GM23248 (cell line): Measurements from ENCODE around the gene CBFA2T3. TPM values are rescaled to one million over a fixed set of nuclear protein-coding genes. Genes with fewer than 3 reads are reported as not detected.

ENCODE experiments used
- DNase-seq: peaks from one replicate; pipeline ENCODE4 v3.0.0-alpha.2; 2015
- H2AFZ ChIP-seq: fragments of 200-600 bp; sonication (generic); 2 replicates; pipeline ENCODE4 v1.6.1; 2016; ENCODE audit warnings: antibody characterized with exemption
- H3F3A ChIP-seq: fragments of 200-600 bp; sonication (generic); 2 replicates; pipeline ENCODE4 v1.6.1; 2016; ENCODE audit warnings: mild to moderate bottlenecking, antibody characterized with exemption, mixed run types; ENCODE audit not compliant: insufficient read depth
- H3K27ac ChIP-seq: fragments of 200-600 bp; sonication (generic); 2 replicates; pipeline ENCODE4 v1.5.1; 2016; ENCODE audit warnings: mild to moderate bottlenecking
- H3K27me3 ChIP-seq: fragments of 200-600 bp; sonication (generic); replicated peaks from 2 replicates; pipeline ENCODE4 v1.6.1; 2016; ENCODE audit warnings: mild to moderate bottlenecking; ENCODE audit not compliant: insufficient read depth
- H3K36me3 ChIP-seq: fragments of 200-600 bp; sonication (generic); 2 replicates; pipeline ENCODE4 v1.6.1; 2016; ENCODE audit warnings: low read depth, mild to moderate bottlenecking
- H3K4me1 ChIP-seq: fragments of 200-600 bp; sonication (generic); 2 replicates; pipeline ENCODE4 v1.6.1; 2016; ENCODE audit warnings: mild to moderate bottlenecking; ENCODE audit not compliant: insufficient read depth
- H3K4me2 ChIP-seq: fragments of 200-600 bp; sonication (generic); one replicate; pipeline ENCODE4 v1.6.1; 2016; ENCODE audit warnings: mild to moderate bottlenecking; ENCODE audit not compliant: unreplicated experiment
- H3K4me3 ChIP-seq: fragments of 200-600 bp; sonication (generic); 2 replicates; pipeline ENCODE4 v1.5.1; 2016; ENCODE audit warnings: mild to moderate bottlenecking
- H3K79me2 ChIP-seq: fragments of 200-600 bp; sonication (generic); 2 replicates; pipeline ENCODE4 v1.6.1; 2016; ENCODE audit warnings: mild to moderate bottlenecking; ENCODE audit not compliant: insufficient read depth
- H3K9ac ChIP-seq: fragments of 200-600 bp; sonication (generic); 2 replicates; pipeline ENCODE4 v1.6.1; 2016; ENCODE audit warnings: mild to moderate bottlenecking
- H3K9me2 ChIP-seq: fragments of 200-600 bp; sonication (generic); 2 replicates; pipeline ENCODE4 v1.6.1; 2016; ENCODE audit warnings: mixed run types, mild to moderate bottlenecking, moderate library complexity; ENCODE audit not compliant: insufficient read depth
- H3K9me3 ChIP-seq: fragments of 200-600 bp; sonication (generic); one replicate; pipeline ENCODE4 v1.6.1; 2017; ENCODE audit warnings: low read depth
- H4K20me1 ChIP-seq: fragments of 200-600 bp; sonication (generic); 2 replicates; pipeline ENCODE4 v1.6.0; 2016; ENCODE audit not compliant: insufficient read depth
- EZH2 ChIP-seq: fragments of 200-600 bp; sonication (generic); IDR thresholded peaks from 2 replicates; pipeline ENCODE4 v1.6.1; 2018; ENCODE audit warnings: antibody characterized with exemption, mild to moderate bottlenecking; ENCODE audit not compliant: insufficient read depth, poor library complexity, severe bottlenecking
- EZH2phosphoT487 ChIP-seq: fragments of 200-600 bp; sonication (generic); IDR thresholded peaks from 2 replicates; pipeline ENCODE4 v1.6.1; 2018; ENCODE audit warnings: antibody characterized with exemption, moderate library complexity, mild to moderate bottlenecking, low read depth; ENCODE audit not compliant: insufficient read depth
- WGBS, 2 experiments: methylation state at CpG; one replicate each; pipeline ENCODE4 v1.1.6; 2015 to 2017; ENCODE audit warnings: low lambda C conversion rate in 2 of 2, low coverage in 1 of 2; ENCODE audit errors: missing lambda C conversion rate in 2 of 2; 5-methylcytosine and 5-hydroxymethylcytosine counted together
- in situ Hi-C: fragments of 300-500 bp; cut with MboI; formaldehyde crosslinking; loops from 2 replicates; pipeline ENCODE4 v1.15.0; 2020
- polyA plus RNA-seq: library from polyadenylated mRNA; unstranded; fragments of >200 nt; fragmentation: Nextera tagmentation; extraction: Ambion mirVana; gene quantifications from 2 replicates; pipeline ENCODE4 v1.2.1, GENCODE V29; 2016
- total RNA-seq: library from RNA; depleted of rRNA; stranded (reverse); fragments of >200 nt; shearing (Covaris generic); gene quantifications from 2 replicates; pipeline ENCODE4 v1.2.3, GENCODE V29; 2014

Gene CBFA2T3
- total and polyA plus RNA-seq, 2 experiments from 2014 or later: not detected

- in situ Hi-C loops: no loop called here
- H4K20me1 ChIP-seq: no peaks in the 10 kb centered on the region
- no peak overlapping the region for H2AFZ ChIP-seq
- no peak overlapping the region for H3K4me2 ChIP-seq
- TF ChIP-seq EZH2 (no peak), EZH2phosphoT487 (no peak)
- H3K4me3 ChIP-seq: no peak overlapping the region
- no peaks in the 10 kb centered on the region for H3K27me3 ChIP-seq
- H3K79me2 ChIP-seq: no peaks in the 10 kb centered on the region
- H3K4me1 ChIP-seq: 0 out of 2 replicates have a peak, but pooled peaks cover 2% of the 10 kb centered on the region
- H3K9ac ChIP-seq: no peak overlapping the region
- no peaks in the 10 kb centered on the region for H3F3A ChIP-seq
- H3K9me3 ChIP-seq: no peaks in the 10 kb centered on the region
- DNase-seq: no peak
- H3K36me3 ChIP-seq: no peaks in the 10 kb centered on the region
- no peaks in the 10 kb centered on the region for H3K9me2 ChIP-seq
- WGBS, 2 experiments: 65 to 73% methylated on average over 21 to 25 of the region's 26 CpGs
- H3K27ac ChIP-seq: no peak overlapping the region
These were observed 66.5 kb downstream of the CBFA2T3 start for GRCh38 chr16:88910284-88911135.

- Histone ChIP-seq H3K36me3 (no peaks in the 10 kb centered on the region), H3K4me2 (no peak overlapping the region), H4K20me1 (no peaks in the 10 kb centered on the region), H3K27ac (no peak overlapping the region), H3F3A (no peaks in the 10 kb centered on the region), H3K4me3 (no peak overlapping the region), H3K27me3 (no peaks in the 10 kb centered on the region), H3K9me2 (no peaks in the 10 kb centered on the region), H3K9me3 (no peaks in the 10 kb centered on the region), H3K9ac (no peak overlapping the region), H2AFZ (no peak overlapping the region), H3K79me2 (no peaks in the 10 kb centered on the region), H3K4me1 (0 out of 2 replicates have a peak, but pooled peaks cover 2% of the 10 kb centered on the region)
- in situ Hi-C loops: no loop called here
- DNase-seq: no peak
- 78 to 85% methylated on average over 40 to 44 of the region's 44 CpGs for WGBS, 2 experiments
- TF ChIP-seq EZH2 (no peak), EZH2phosphoT487 (no peak)
These were observed 67.4 kb downstream of the CBFA2T3 start for GRCh38 chr16:88909431-88910210.

- in situ Hi-C loops: no loop called here
These were observed 68.7 kb downstream of the CBFA2T3 start for GRCh38 chr16:88908307-88908706.

GRCh38 chr16:88907768-88908167 lies 69.2 kb downstream of the CBFA2T3 start:
- Histone ChIP-seq H3K9me3 (no peaks in the 10 kb centered on the region), H3K9ac (no peak overlapping the region), H3K9me2 (no peaks in the 10 kb centered on the region), H3K27me3 (no peaks in the 10 kb centered on the region), H3K36me3 (no peaks in the 10 kb centered on the region), H3K4me1 (no peaks in the 10 kb centered on the region), H3K4me2 (no peak overlapping the region), H3K27ac (no peak overlapping the region), H2AFZ (no peak overlapping the region), H3F3A (no peaks in the 10 kb centered on the region), H3K4me3 (no peak overlapping the region), H4K20me1 (no peaks in the 10 kb centered on the region), H3K79me2 (no peaks in the 10 kb centered on the region)
- DNase-seq: peak; percentile 51
- TF ChIP-seq EZH2phosphoT487: no peak
- TF ChIP-seq EZH2: no peak
- 74 to 76% methylated on average over 4 of the region's 4 CpGs for WGBS, 2 experiments
- in situ Hi-C loops: no loop called here

More at GRCh38 chr16:88908307-88908706, 68.7 kb downstream of the CBFA2T3 start:
- no peaks in the 10 kb centered on the region for H3K4me1 ChIP-seq
- no peak overlapping the region for H3K4me3 ChIP-seq
- no peaks in the 10 kb centered on the region for H3K9me2 ChIP-seq
- H3K27ac ChIP-seq: no peak overlapping the region
- no peaks in the 10 kb centered on the region for H3F3A ChIP-seq
- whole genome bisulfite sequencing, 2 experiments: 62 to 69% methylated on average over 12 to 17 of the region's 17 CpGs
- H3K27me3 ChIP-seq: no peaks in the 10 kb centered on the region
- no peaks in the 10 kb centered on the region for H3K9me3 ChIP-seq
- no peak overlapping the region for H3K9ac ChIP-seq
- no peaks in the 10 kb centered on the region for H4K20me1 ChIP-seq
- DNase-seq: no peak
- TF ChIP-seq EZH2phosphoT487 (no peak), EZH2 (no peak)
- no peak overlapping the region for H2AFZ ChIP-seq
- no peaks in the 10 kb centered on the region for H3K79me2 ChIP-seq
- no peaks in the 10 kb centered on the region for H3K36me3 ChIP-seq
- no peak overlapping the region for H3K4me2 ChIP-seq
